H9 (cell line): ENCODE results near the gene SLC12A8. TPM values are rescaled to one million over a fixed set of nuclear protein-coding genes. Genes with fewer than 3 reads are reported as not detected.

Experiments used
- DNase-seq: peaks from one replicate; pipeline ENCODE4 v3.0.0-alpha.2; 2017
- H2AFZ ChIP-seq: one replicate; pipeline ENCODE4 v1.6.1; 2013; ENCODE audit warnings: mild to moderate bottlenecking, low read length, control low read depth, moderate library complexity
- H2AK5ac ChIP-seq: 2 replicates; pipeline ENCODE4 v1.6.1; 2013; ENCODE audit warnings: low read length, control low read depth, mixed read lengths; ENCODE audit not compliant: insufficient read length
- H2BK120ac ChIP-seq: one replicate; pipeline ENCODE4 v1.6.1; 2013; ENCODE audit warnings: low read depth, mild to moderate bottlenecking, low read length, control low read depth, inconsistent platforms; ENCODE audit not compliant: poor library complexity, severe bottlenecking
- H2BK12ac ChIP-seq: 2 replicates; pipeline ENCODE4 v1.6.1; 2013; ENCODE audit warnings: low read length, control low read depth, mixed read lengths, low read depth; ENCODE audit not compliant: insufficient read length
- H2BK15ac ChIP-seq: 2 replicates; pipeline ENCODE4 v1.6.1; 2013; ENCODE audit warnings: low read depth, low read length, control low read depth
- H2BK20ac ChIP-seq: one replicate; pipeline ENCODE4 v1.6.1; 2013; ENCODE audit warnings: low read depth, mild to moderate bottlenecking, low read length, control low read depth, inconsistent platforms; ENCODE audit not compliant: poor library complexity, severe bottlenecking
- H2BK5ac ChIP-seq: 2 replicates; pipeline ENCODE4 v1.6.1; 2013; ENCODE audit warnings: low read length, control low read depth, mixed read lengths; ENCODE audit not compliant: insufficient read length
- H3K14ac ChIP-seq: 2 replicates; pipeline ENCODE4 v1.6.1; 2013; ENCODE audit warnings: low read length, control low read depth; ENCODE audit not compliant: insufficient read depth
- H3K18ac ChIP-seq: 2 replicates; pipeline ENCODE4 v1.6.1; 2013; ENCODE audit warnings: low read depth, mild to moderate bottlenecking, mixed read lengths, low read length, control low read depth; ENCODE audit not compliant: insufficient read length
- H3K23ac ChIP-seq: 2 replicates; pipeline ENCODE4 v1.6.1; 2013; ENCODE audit warnings: low read length, control low read depth, mixed read lengths, low read depth; ENCODE audit not compliant: insufficient read length
- H3K23me2 ChIP-seq: 2 replicates; pipeline ENCODE4 v1.6.1; 2013; ENCODE audit warnings: low read depth, mild to moderate bottlenecking, mixed read lengths, low read length, control low read depth; ENCODE audit not compliant: insufficient read length, poor library complexity, severe bottlenecking
- H3K27ac ChIP-seq: 2 replicates; pipeline ENCODE4 v1.5.1; 2013; ENCODE audit warnings: low read length, control low read depth, mixed read lengths, low read depth; ENCODE audit not compliant: insufficient read length
- H3K27me3 ChIP-seq: 2 replicates; pipeline ENCODE4 v1.6.1; 2013; ENCODE audit warnings: low read length, control low read depth, inconsistent platforms; ENCODE audit not compliant: insufficient read depth
- H3K4ac ChIP-seq: 2 replicates; pipeline ENCODE4 v1.6.1; 2013; ENCODE audit warnings: low read depth, mild to moderate bottlenecking, control low read depth, inconsistent platforms, low read length, moderate library complexity
- H3K4me1 ChIP-seq: 2 replicates; pipeline ENCODE4 v1.6.1; 2013; ENCODE audit warnings: low read length, control low read depth, inconsistent platforms; ENCODE audit not compliant: insufficient read depth
- H3K4me2 ChIP-seq: 2 replicates; pipeline ENCODE4 v1.6.1; 2013; ENCODE audit warnings: low read length, control low read depth, mixed read lengths; ENCODE audit not compliant: insufficient read length, insufficient read depth
- H3K56ac ChIP-seq: 2 replicates; pipeline ENCODE4 v1.6.1; 2013; ENCODE audit warnings: low read depth, mild to moderate bottlenecking, mixed read lengths, low read length, control low read depth; ENCODE audit not compliant: insufficient read length
- H3K79me1 ChIP-seq: 2 replicates; pipeline ENCODE4 v1.6.1; 2013; ENCODE audit warnings: low read depth, mild to moderate bottlenecking, moderate library complexity, low read length, control low read depth, inconsistent platforms; ENCODE audit not compliant: insufficient read depth, poor library complexity, severe bottlenecking
- H3K79me2 ChIP-seq: 2 replicates; pipeline ENCODE4 v1.6.1; 2013; ENCODE audit warnings: low read length, control low read depth, inconsistent platforms; ENCODE audit not compliant: insufficient read depth
- H3K9ac ChIP-seq: 2 replicates; pipeline ENCODE4 v1.6.1; 2013; ENCODE audit warnings: low read length, control low read depth, mixed read lengths; ENCODE audit not compliant: insufficient read length; ENCODE audit errors: extremely low read depth
- H3K9me3 ChIP-seq: one replicate; pipeline ENCODE4 v1.6.1; 2013; ENCODE audit warnings: low read depth, low read length, inconsistent platforms; ENCODE audit not compliant: control insufficient read depth
- H3T11ph ChIP-seq: one replicate; pipeline ENCODE4 v1.6.1; 2013; ENCODE audit warnings: mild to moderate bottlenecking, low read length, control low read depth, inconsistent platforms
- H4K20me1 ChIP-seq: one replicate; pipeline ENCODE4 v1.6.1; 2013; ENCODE audit not compliant: control insufficient read depth, insufficient read length, insufficient read depth
- H4K5ac ChIP-seq: 2 replicates; pipeline ENCODE4 v1.6.1; 2013; ENCODE audit warnings: low read depth, mild to moderate bottlenecking, mixed read lengths, low read length, control low read depth; ENCODE audit not compliant: insufficient read length
- H4K8ac ChIP-seq: replicated peaks from 2 replicates; pipeline ENCODE4 v1.6.1; 2013; ENCODE audit warnings: low read length, control low read depth, mixed read lengths, low read depth; ENCODE audit not compliant: insufficient read length
- H4K91ac ChIP-seq: 2 replicates; pipeline ENCODE4 v1.6.1; 2013; ENCODE audit warnings: low read depth, mild to moderate bottlenecking, moderate library complexity, mixed read lengths, low read length, control low read depth; ENCODE audit not compliant: insufficient read length
- H3K27ac Mint-ChIP-seq, 3 experiments: 2 replicates in 2 of 3; 3 replicates in 1 of 3; pipeline ENCODE4 v1.8.0; 2020 to 2021; ENCODE audit warnings: mixed read lengths in 3 of 3, mild to moderate bottlenecking in 1 of 3, moderate library complexity in 1 of 3
- H3K27me3 Mint-ChIP-seq: 2 replicates; pipeline ENCODE4 v1.8.0; 2021; ENCODE audit warnings: low read depth, mild to moderate bottlenecking, moderate library complexity, mixed read lengths
- H3K36me3 Mint-ChIP-seq, 3 experiments: 2 replicates in 2 of 3; 3 replicates in 1 of 3; pipeline ENCODE4 v1.8.0; 2020 to 2021; ENCODE audit warnings: low read depth in 3 of 3, mixed read lengths in 3 of 3; ENCODE audit not compliant: insufficient read depth in 1 of 3
- H3K4me1 Mint-ChIP-seq, 2 experiments: 2 replicates each; pipeline ENCODE4 v1.8.0; 2020; ENCODE audit warnings: mixed read lengths in 2 of 2
- H3K4me3 Mint-ChIP-seq, 2 experiments: 2 replicates in 1 of 2; 3 replicates in 1 of 2; pipeline ENCODE4 v1.8.0; 2020 to 2021; ENCODE audit warnings: mild to moderate bottlenecking in 2 of 2, mixed read lengths in 2 of 2, moderate library complexity in 1 of 2
- H3K9me3 Mint-ChIP-seq, 2 experiments: 2 replicates in 1 of 2; 3 replicates in 1 of 2; pipeline ENCODE4 v1.8.0; 2020; ENCODE audit warnings: mild to moderate bottlenecking in 2 of 2, mixed read lengths in 2 of 2, moderate library complexity in 1 of 2
- CTCF ChIP-seq: fragments of 200-600 bp; sonication (generic); conservative IDR thresholded peaks from 3 replicates; pipeline ENCODE4 v1.8.0; 2021; ENCODE audit warnings: antibody characterized with exemption, mild to moderate bottlenecking
- total RNA-seq: library from RNA; stranded (reverse); gene quantifications from 2 replicates; pipeline ENCODE4 v1.2.1, GENCODE V29; 2021

SLC12A8 gene
- total RNA-seq, 1 experiment from 2014 or later, result 8.2 TPM

- no peak overlapping the region for H2BK20ac ChIP-seq
- no peaks in the 10 kb centered on the region for H3K79me2 ChIP-seq
- no peaks in the 10 kb centered on the region for H3K9me3 Mint-ChIP-seq
- no peaks in the 10 kb centered on the region for H3K79me1 ChIP-seq
- TF ChIP-seq CTCF, result no peak
- H3T11ph ChIP-seq, result no peak overlapping the region
- H3K27ac ChIP-seq, result no peak overlapping the region
- H3K4me3 Mint-ChIP-seq, result no peak overlapping the region
- H3K23ac ChIP-seq, result no peak overlapping the region
- H3K27me3 Mint-ChIP-seq, result no peaks in the 10 kb centered on the region
- H3K9me3 ChIP-seq, result no peaks in the 10 kb centered on the region
- no peak overlapping the region for H2AFZ ChIP-seq
- no peak overlapping the region for H3K18ac ChIP-seq
- no peak overlapping the region for H3K9ac ChIP-seq
- no peak overlapping the region for H2BK15ac ChIP-seq
- H3K14ac ChIP-seq, result no peak overlapping the region
- no peaks in the 10 kb centered on the region; the same call in 1 of the 2 replicates for H3K4me1 ChIP-seq
- H2BK120ac ChIP-seq, result no peak overlapping the region
- no peaks in the 10 kb centered on the region; a peak in 1 of 7 replicates for H3K36me3 Mint-ChIP-seq
- DNase-seq, result no peak
- no peaks in the 10 kb centered on the region for H3K27me3 ChIP-seq
- H2BK12ac ChIP-seq, result no peak overlapping the region
- H3K4me2 ChIP-seq, result no peak overlapping the region
- no peak overlapping the region for H2AK5ac ChIP-seq
- no peak overlapping the region; a peak in 1 of 7 replicates for H3K27ac Mint-ChIP-seq
- no peak overlapping the region for H4K91ac ChIP-seq
- H2BK5ac ChIP-seq, result no peak overlapping the region
- peaks cover 16 to 19% of the 10 kb centered on the region in 2 experiments for H3K4me1 Mint-ChIP-seq
- no peaks in the 10 kb centered on the region for H3K23me2 ChIP-seq
- no peak overlapping the region for H4K8ac ChIP-seq
- no peak overlapping the region for H4K5ac ChIP-seq
- no peak overlapping the region for H3K4ac ChIP-seq
- no peak overlapping the region for H3K56ac ChIP-seq
- H4K20me1 ChIP-seq, result no peaks in the 10 kb centered on the region
Observed at GRCh38 chr3:125072301-125072700, 140.2 kb downstream of the SLC12A8 start.
